Activated T-helper 17 cell treated with anti-CD3 and anti-CD28 coated beads, Interleukin-2, amount 50 U/mL, for 72 hours (primary cell): Measurements from ENCODE around the gene SACS. TPM values are rescaled to one million over a fixed set of nuclear protein-coding genes. Genes with fewer than 3 reads are reported as not detected.
A peak's percentile ranks its signal among the peaks of the same experiment; 100 is the strongest.
"Not testable (repeated sequence)": the region's sequence is repeated elsewhere in the genome, so short reads cannot be mapped to it uniquely, and the experiment has no call there.

Source experiments
- ATAC-seq: fragments of 150-1000 bp; cut with Tn5 transposase; replicated peaks from 2 replicates; pipeline ENCODE4 v1.10.0; 2021; ENCODE audit warnings: mild to moderate bottlenecking, moderate library complexity
- H3K27ac Mint-ChIP-seq: one replicate; pipeline ENCODE4 v1.8.0; 2022; ENCODE audit warnings: mixed read lengths
- H3K27me3 Mint-ChIP-seq: one replicate; pipeline ENCODE4 v1.8.0; 2022; ENCODE audit warnings: mixed read lengths
- H3K36me3 Mint-ChIP-seq: one replicate; pipeline ENCODE4 v1.8.0; 2022; ENCODE audit warnings: low read depth, mild to moderate bottlenecking, mixed read lengths
- H3K4me1 Mint-ChIP-seq: one replicate; pipeline ENCODE4 v1.8.0; 2022; ENCODE audit warnings: mixed read lengths
- H3K4me3 Mint-ChIP-seq: one replicate; pipeline ENCODE4 v1.8.0; 2022; ENCODE audit warnings: mild to moderate bottlenecking, mixed read lengths
- H3K9me3 Mint-ChIP-seq: one replicate; pipeline ENCODE4 v1.8.0; 2022; ENCODE audit warnings: mixed read lengths
- total RNA-seq, 2 donors: library from RNA; stranded (reverse); gene quantifications; one replicate each; pipeline ENCODE4 v1.2.3, GENCODE V29; 2022

The SACS gene
- total RNA-seq, 2 donors from 2014 or later: 44.1 to 45.4 TPM

DNA sequence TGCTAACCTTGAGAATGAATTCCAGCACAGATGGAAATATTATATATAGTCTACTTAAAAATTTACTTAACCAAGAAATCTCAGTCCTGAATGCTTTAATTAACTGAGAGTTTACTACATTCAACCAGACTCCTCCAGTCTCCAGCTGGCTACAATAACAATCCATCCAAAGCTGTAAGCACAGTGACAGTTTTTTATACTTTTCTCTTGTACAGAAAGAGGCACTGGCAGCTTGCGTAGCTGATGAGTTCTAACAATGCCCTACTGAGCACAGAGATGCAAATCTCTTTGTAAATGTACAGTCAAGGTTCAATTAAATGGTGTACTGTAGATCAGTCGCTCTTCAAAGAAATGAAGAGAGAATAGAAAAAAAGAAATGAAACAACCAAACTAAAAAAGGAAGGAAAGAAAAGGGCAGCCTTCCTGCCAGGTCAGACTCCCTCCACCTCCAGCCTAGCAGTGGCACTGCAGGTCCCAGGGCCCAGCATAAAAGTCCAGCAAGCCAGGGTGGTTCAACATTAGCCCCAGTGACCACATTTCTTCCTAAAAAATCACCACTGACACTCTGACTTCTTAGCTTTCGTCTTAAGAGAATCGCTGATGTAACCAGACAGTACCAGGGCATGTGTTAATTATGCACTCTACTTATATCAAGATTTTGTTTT, 88.4 kb downstream of the SACS start:
- Mint-ChIP-seq H3K4me3 (no peak overlapping the region), H3K27me3 (no peaks in the 10 kb centered on the region), H3K27ac (no peak overlapping the region), H3K4me1 (no peaks in the 10 kb centered on the region), H3K9me3 (peaks cover 3% of the 10 kb centered on the region), H3K36me3 (peaks cover 96% of the 10 kb centered on the region)
- ATAC-seq: no peak

- Mint-ChIP-seq H3K4me3 (no peak overlapping the region), H3K36me3 (peaks cover 69% of the 10 kb centered on the region), H3K27ac (no peak overlapping the region), H3K9me3 (peaks cover 14% of the 10 kb centered on the region), H3K27me3 (no peaks in the 10 kb centered on the region), H3K4me1 (no peaks in the 10 kb centered on the region)
- ATAC-seq: no peak
Observed at GRCh38 chr13:23339225-23339624, 94.3 kb downstream of the SACS start.

GRCh38 chr13:23330356-23330755, 103.1 kb downstream of the SACS start:
- no peaks in the 10 kb centered on the region for H3K27me3 Mint-ChIP-seq
- no peak overlapping the region for H3K4me3 Mint-ChIP-seq
- H3K27ac Mint-ChIP-seq: no peak overlapping the region
- H3K9me3 Mint-ChIP-seq: peaks cover 15% of the 10 kb centered on the region
- no peak for ATAC-seq
- H3K36me3 Mint-ChIP-seq: peaks cover 11% of the 10 kb centered on the region
- H3K4me1 Mint-ChIP-seq: no peaks in the 10 kb centered on the region

- H3K27me3 Mint-ChIP-seq: no peaks in the 10 kb centered on the region
- no peak overlapping the region for H3K4me3 Mint-ChIP-seq
Observed at GRCh38 chr13:23325191-23325590, 108.3 kb downstream of the SACS start.

GRCh38 chr13:23323946-23324709, 109.4 kb downstream of the SACS start:
- H3K9me3 Mint-ChIP-seq: no peaks in the 10 kb centered on the region
- no peaks in the 10 kb centered on the region for H3K27me3 Mint-ChIP-seq
- no peak overlapping the region for H3K27ac Mint-ChIP-seq
- H3K4me3 Mint-ChIP-seq: no peak overlapping the region
- ATAC-seq: no peak
- no peaks in the 10 kb centered on the region for H3K4me1 Mint-ChIP-seq
- H3K36me3 Mint-ChIP-seq: no peaks in the 10 kb centered on the region

More at GRCh38 chr13:23325191-23325590, 108.3 kb downstream of the SACS start:
- ATAC-seq: peak; percentile 23
- H3K27ac Mint-ChIP-seq: no peak overlapping the region
- no peaks in the 10 kb centered on the region for H3K9me3 Mint-ChIP-seq
- H3K4me1 Mint-ChIP-seq: no peaks in the 10 kb centered on the region
- no peaks in the 10 kb centered on the region for H3K36me3 Mint-ChIP-seq

- Mint-ChIP-seq H3K27ac (no peak overlapping the region), H3K27me3 (peaks cover 6% of the 10 kb centered on the region), H3K36me3 (no peaks in the 10 kb centered on the region), H3K4me1 (no peaks in the 10 kb centered on the region), H3K4me3 (peak overlapping the region; percentile 69), H3K9me3 (no peaks in the 10 kb centered on the region)
- ATAC-seq: no peak
Observed at GRCh38 chr13:23322353-23323336, 110.9 kb downstream of the SACS start.

GRCh38 chr13:23321535-23322241, 111.8 kb downstream of the SACS start:
- peaks cover 10% of the 10 kb centered on the region for H3K27me3 Mint-ChIP-seq
- no peaks in the 10 kb centered on the region for H3K4me1 Mint-ChIP-seq
- H3K4me3 Mint-ChIP-seq: peak overlapping the region; percentile 69
- peak overlapping the region; percentile 42 for H3K27ac Mint-ChIP-seq
- peak; percentile 83 for ATAC-seq
- H3K9me3 Mint-ChIP-seq: no peaks in the 10 kb centered on the region
- H3K36me3 Mint-ChIP-seq: no peaks in the 10 kb centered on the region

DNA sequence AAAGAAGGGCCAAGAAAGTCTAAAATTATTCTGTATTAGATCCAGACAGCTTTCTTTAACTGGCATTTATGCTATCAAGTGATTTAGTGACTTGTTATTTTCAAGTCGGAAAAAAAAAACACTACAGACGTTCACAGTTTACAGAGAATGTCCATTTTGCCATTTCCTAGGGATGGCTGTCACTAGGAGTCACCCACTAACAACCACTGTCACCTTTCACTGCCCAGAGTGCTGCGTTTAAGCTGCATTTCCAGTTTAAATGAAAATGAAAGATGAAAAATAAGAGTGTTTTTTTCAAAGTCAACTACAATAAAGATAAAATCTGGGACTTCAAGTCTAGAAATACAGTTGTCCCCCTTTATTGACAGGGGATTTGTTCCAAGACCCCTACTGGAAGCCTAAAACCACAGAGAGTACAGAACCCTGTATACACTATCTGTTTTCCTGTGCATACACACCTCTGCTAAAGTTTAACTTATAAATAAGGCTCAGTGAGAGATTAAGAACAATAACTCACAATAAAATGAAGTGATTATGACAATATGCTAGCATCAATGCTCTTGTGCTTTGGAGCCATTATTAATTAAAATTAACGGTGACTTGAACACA, 112.5 kb downstream of the SACS start:
- no peaks in the 10 kb centered on the region for H3K36me3 Mint-ChIP-seq
- H3K27me3 Mint-ChIP-seq: peaks cover 10% of the 10 kb centered on the region
- peak overlapping the region; percentile 42 for H3K27ac Mint-ChIP-seq
- H3K4me1 Mint-ChIP-seq: no peaks in the 10 kb centered on the region
- H3K9me3 Mint-ChIP-seq: no peaks in the 10 kb centered on the region
- ATAC-seq: peak; percentile 8
- H3K4me3 Mint-ChIP-seq: peak overlapping the region; percentile 69

GRCh38 chr13:23319883-23320224, 113.6 kb downstream of the SACS start:
- H3K4me1 Mint-ChIP-seq: no peaks in the 10 kb centered on the region
- H3K27me3 Mint-ChIP-seq: peaks cover 10% of the 10 kb centered on the region
- no peak overlapping the region for H3K27ac Mint-ChIP-seq
- no peak for ATAC-seq
- H3K36me3 Mint-ChIP-seq: no peaks in the 10 kb centered on the region
- no peak overlapping the region for H3K4me3 Mint-ChIP-seq
- no peaks in the 10 kb centered on the region for H3K9me3 Mint-ChIP-seq

- H3K36me3 Mint-ChIP-seq: not testable (repeated sequence)
- H3K27me3 Mint-ChIP-seq: peaks cover 15% of the 10 kb centered on the region
Observed at GRCh38 chr13:23314837-23315236, 118.7 kb downstream of the SACS start.

DNA sequence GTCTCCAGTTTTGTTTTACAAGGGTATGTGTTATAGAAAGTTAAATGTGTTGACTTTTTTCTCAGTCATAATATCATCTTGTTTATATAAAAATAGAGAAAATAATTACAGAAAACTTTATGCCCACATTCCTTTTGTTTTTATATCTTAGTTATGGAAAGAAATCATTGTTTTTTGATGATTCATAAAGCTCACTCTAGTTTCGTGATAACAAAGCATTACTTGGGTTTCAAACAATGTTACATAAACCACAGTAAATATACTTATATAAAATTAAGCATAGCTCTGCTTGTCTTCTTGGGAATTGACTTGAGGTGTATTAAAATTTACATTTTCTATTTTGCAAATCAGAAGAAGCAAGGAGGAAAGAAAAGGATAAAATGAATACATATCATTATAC, 140.9 kb downstream of the SACS start:
- peaks cover 12% of the 10 kb centered on the region for H3K27me3 Mint-ChIP-seq
- H3K36me3 Mint-ChIP-seq: no peaks in the 10 kb centered on the region
- no peak overlapping the region for H3K27ac Mint-ChIP-seq
- no peak overlapping the region for H3K4me3 Mint-ChIP-seq
- ATAC-seq: no peak
- H3K9me3 Mint-ChIP-seq: no peaks in the 10 kb centered on the region
- H3K4me1 Mint-ChIP-seq: no peaks in the 10 kb centered on the region

More at GRCh38 chr13:23314837-23315236, 118.7 kb downstream of the SACS start:
- not testable (repeated sequence) for H3K27ac Mint-ChIP-seq, ATAC-seq, H3K4me1 Mint-ChIP-seq, H3K9me3 Mint-ChIP-seq, H3K4me3 Mint-ChIP-seq

- no peaks in the 10 kb centered on the region for H3K9me3 Mint-ChIP-seq
- H3K4me3 Mint-ChIP-seq: no peak overlapping the region
- no peaks in the 10 kb centered on the region for H3K4me1 Mint-ChIP-seq
- H3K27ac Mint-ChIP-seq: no peak overlapping the region
- peaks cover 13% of the 10 kb centered on the region for H3K27me3 Mint-ChIP-seq
- no peak for ATAC-seq
- no peaks in the 10 kb centered on the region for H3K36me3 Mint-ChIP-seq
Observed at GRCh38 chr13:23289917-23290357, 143.6 kb downstream of the SACS start.

GRCh38 chr13:23288995-23289394, 144.5 kb downstream of the SACS start:
- no peak overlapping the region for H3K4me3 Mint-ChIP-seq
- H3K36me3 Mint-ChIP-seq: no peaks in the 10 kb centered on the region
- peaks cover 20% of the 10 kb centered on the region for H3K27me3 Mint-ChIP-seq
- no peaks in the 10 kb centered on the region for H3K4me1 Mint-ChIP-seq
- no peak overlapping the region for H3K27ac Mint-ChIP-seq
- no peaks in the 10 kb centered on the region for H3K9me3 Mint-ChIP-seq
- no peak for ATAC-seq
